ENCODE results near the gene SS18L1.
A peak's percentile ranks its signal among the peaks of the same experiment; 100 is the strongest.

SS18L1 gene

DNA sequence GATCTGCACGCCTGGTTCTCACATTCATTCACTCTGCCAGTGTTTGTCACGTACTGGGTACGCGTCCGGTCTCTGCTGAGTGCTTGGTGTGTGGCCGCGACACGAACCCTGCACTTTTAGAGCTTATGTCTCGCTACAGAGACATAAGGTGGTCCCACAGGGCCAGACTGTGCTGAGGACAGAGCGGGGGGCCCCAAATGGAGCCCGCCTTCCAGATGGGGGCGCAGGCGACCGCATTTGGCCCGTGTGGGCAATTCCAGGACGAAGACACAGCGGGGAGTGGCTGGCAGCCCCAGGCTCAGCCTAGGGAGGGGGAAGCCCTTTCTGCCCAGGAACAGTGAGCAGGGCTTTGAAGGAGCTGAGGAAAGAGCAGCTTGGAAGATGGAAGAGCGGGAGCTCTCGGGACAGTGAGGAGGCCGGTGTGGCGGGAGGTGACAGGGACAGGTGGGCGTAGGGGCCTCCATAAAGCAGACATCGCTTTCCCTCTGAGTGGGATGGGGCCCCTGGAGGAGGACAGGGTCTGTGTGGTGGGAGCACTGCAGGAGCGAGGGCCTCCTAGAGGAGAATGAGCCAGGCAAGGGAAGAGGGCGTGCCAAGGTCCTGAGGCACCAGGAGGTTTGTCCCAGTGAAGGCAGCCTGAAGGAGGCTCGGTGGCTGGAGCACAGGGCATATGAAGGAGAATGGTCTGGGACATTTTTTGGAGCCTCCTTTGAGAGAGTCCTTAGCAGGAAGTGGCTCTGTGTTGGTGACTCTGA is 31.5 kb downstream of the SS18L1 start:
- no peak for DNase-seq

DNA sequence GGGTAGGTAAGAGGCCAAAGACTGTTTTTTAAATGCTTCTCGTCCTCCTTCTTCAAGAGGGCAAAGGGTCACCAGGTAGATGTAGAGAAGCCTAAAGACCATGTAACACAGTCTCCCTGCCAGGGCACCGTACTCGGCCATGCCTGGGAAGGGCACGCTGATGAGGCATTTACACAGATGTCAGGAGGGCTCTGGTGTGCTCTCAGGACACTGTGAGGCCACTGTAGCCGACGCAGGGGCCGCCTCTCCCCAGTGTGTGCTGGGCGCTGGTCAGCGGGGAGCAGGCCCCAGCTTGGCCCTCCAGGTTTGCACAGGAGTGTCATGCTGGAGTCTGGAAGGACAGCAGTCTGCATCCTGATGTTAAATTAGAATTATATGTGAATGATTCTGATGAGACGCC is 32.1 kb downstream of the SS18L1 start:
- DNase-seq: no peak

DNA sequence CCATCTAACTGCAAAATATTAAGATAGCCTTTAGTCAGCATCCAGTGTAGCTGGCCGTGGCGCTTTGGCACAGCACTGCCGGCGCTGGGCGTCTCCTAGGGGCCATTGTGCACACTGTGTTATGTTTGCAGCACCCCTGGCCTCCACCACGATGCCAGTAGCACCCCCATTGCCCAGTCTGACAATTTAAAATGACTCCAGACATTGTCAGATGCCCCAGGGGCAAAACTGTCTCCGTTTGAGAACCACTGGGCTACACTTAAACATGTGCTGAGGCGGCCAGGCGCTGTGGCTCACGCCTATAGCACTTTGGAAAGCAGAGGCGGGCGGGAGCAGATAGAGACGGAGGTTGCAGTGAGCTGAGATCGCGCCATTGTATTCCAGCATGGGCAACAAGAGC is 33.3 kb downstream of the SS18L1 start:
- DNase-seq: no peak

DNA sequence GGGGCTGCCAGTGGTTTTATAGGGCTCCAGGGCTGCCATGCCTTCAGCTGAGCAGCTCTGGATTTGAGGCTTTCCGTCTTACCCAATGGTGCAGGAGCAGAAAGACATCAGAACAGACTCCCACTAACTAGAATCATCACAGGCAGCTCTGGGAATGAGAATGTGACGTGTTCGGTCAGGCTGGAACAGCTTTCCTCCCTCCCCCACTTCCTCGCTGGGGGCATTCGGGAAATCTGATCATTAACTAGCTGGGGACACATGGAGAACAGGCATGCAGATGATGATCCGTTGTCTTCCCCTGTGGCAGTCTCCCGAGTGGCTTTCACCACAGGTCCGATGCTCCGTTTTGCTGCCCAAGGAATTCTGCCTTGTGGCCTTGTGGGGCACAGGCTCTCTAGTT is 33.7 kb downstream of the SS18L1 start:
- DNase-seq: no peak

DNA sequence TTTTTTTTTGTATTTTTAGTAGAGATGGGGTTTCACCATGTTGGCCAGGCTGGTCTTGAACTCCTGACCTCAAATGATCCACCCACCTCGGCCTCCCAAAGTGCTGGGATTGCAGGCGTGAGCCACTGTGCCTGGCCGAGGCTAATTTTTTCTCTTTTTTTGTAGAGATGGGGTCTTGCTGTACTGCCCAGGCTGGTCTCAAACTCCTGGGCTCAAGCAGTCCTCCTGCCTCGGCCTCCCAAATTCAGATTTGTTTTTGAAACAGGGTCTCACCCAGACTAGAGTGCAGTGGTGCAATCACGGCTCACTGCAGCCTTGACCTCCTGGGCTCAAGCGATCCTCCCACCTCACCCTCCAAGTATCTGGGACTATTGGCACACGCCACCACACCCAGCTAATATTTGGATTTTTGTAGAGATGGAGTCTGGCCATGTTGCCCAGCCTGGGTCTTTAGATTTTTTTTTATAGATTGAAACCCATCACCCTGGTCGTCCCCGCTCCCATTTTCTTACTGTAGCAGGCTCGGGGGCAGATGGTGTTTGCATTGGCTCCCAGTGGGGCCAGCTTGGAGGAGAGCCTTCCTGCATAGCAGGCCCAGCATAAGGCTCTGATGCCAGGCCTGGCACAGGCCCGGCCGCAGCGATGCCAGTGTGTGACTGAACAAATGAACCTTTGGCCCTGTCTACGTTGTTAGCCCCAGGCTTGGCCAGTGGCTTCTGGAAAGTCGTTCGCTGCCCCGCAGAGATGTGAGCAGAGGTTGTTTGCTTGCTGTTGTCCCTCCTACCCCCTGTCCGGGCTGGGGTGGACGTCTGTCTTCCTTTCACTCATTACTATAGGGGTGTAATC is 35.0 kb downstream of the SS18L1 start:
- no peak for DNase-seq

DNA sequence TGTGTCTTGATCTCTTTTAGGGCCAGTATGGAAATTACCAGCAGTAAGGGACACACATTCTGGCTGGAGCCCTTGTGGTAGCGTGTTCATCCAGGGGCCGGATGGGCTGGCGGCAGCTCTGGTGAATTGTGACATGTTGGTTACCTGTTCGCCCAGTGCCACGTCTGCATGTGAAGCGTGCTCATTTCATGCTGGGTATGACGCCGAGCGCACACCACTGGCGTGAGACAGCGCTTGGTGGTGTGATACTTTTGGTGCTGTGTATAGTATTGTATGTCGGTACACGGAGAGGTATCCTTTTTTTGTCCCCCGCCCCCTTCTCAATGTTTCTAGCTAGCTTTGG is 35.6 kb downstream of the SS18L1 start:
- DNase-seq: no peak

DNA sequence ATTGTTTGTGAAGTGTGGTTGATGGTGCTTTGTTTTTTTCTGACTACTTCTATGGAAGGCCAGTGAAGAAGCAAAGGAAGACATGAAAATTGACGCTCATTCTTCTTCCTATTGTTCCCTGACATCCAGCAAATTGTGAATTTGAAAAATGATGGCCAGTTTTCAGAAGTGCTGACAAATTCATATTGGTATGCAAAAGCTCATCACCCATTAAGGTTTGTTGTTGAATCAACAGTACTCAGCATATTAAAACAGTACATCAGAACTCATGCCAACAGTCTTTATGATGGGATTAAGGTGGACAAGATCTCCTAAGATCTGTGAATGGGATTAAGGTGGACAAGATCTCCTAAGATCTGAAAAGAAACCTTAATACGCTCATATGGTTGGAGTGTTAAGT is 38.2 kb downstream of the SS18L1 start:
- DNase-seq: no peak

DNA sequence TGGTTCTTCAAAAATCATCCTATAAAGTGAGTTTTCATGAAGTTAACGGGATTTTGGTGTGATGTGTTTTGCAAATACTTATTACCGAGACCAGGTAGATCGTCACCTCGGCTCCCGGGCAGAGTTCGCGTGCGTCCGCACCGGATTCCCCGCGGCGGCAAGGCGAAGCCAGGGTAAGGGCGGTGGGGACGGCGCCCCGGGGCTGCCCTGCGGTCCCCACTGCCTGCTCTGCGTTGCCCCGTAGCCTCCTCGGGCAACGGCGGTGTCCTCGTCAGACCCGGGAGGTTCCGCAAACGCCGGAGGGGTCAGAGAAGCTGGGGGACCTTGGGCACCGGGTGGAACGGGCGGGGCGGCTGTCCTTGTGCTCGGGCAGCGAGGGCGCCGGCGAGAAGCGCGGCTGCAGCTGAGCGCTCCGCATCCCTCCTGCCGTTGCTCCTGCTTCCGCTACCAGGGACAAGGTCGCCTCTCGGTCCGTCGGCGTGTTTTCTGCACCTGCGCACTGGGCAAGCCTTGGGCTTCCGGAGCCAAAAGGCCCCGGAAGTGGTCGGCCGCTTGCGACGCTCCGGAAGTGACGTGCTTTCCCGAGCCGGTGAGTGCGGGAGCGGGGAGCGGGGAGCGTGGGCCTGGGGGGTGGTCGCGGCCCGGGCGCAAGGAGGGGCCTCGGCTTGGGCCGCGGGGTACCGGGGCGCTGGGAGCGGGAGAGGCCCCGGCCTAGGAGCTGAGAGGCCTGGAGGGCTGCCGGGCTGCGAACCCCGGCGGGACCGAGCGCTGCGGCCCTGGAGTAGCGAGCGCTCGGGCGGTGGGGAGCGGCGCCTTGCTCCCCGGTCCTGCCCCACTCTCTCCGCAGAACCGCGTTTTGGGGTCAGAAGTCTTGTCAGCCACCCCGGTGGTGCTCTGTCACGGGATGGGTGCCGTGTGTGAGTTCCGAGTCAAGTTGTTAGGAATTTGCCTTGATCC is 39.2 kb downstream of the SS18L1 start, which contains the start of gene MTG2:
MTG2 (plus strand) TSS at position 560 of the 957 bp plus-strand sequence. CDS start 10,393 bp downstream, outside the sequence.
- DNase-seq: peak; percentile 92

DNA sequence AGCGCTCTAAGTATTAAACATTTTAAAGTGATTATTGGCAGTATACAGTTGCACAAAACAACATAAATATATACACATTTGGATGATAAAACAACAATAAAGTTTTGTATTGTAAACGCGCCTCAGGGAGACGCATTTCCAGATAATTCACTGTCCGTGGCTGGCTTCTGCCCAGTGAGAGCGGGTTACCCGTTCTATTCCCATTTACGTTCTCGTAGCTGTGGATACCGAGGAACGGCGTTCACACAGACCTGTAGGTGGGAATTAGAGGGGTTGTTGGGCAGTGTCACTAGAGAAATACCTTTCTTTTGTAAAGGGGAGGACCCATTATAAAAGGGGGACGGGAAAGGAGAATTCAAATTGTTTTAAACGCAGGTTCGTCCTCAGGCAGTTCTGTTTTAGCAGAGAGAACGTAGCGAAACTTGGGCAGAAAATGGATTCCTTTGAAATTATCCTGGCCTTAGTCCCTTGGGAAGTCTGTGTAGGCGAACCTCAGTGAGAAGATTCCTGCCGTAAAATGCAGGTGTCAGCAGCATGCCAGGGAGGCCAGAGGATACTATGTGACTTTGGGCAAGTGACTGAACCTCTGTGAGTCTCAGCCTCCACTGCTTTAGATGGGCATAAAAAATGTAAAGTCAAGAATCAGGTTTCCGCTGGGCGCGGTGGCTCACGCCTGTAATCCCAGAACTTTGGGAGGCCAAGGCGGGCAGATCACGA is 40.0 kb downstream of the SS18L1 start:
- no peak for DNase-seq

DNA sequence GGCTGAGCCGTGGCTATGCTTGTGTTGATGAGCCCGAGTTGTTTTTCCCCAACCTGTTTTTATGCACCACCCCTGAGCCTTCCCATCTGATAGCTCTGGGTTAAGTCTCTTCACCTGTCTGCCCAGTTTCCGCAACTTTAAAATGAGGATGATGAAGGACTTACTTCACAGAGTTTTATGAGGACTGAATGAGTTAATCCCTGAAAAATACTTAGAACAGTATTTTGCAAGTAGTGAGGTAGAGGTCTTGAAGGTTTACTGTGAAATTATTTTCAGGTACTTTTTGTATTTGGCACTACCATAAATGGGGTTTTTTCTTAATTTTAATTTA is 42.5 kb downstream of the SS18L1 start:
- no peak for DNase-seq

DNA sequence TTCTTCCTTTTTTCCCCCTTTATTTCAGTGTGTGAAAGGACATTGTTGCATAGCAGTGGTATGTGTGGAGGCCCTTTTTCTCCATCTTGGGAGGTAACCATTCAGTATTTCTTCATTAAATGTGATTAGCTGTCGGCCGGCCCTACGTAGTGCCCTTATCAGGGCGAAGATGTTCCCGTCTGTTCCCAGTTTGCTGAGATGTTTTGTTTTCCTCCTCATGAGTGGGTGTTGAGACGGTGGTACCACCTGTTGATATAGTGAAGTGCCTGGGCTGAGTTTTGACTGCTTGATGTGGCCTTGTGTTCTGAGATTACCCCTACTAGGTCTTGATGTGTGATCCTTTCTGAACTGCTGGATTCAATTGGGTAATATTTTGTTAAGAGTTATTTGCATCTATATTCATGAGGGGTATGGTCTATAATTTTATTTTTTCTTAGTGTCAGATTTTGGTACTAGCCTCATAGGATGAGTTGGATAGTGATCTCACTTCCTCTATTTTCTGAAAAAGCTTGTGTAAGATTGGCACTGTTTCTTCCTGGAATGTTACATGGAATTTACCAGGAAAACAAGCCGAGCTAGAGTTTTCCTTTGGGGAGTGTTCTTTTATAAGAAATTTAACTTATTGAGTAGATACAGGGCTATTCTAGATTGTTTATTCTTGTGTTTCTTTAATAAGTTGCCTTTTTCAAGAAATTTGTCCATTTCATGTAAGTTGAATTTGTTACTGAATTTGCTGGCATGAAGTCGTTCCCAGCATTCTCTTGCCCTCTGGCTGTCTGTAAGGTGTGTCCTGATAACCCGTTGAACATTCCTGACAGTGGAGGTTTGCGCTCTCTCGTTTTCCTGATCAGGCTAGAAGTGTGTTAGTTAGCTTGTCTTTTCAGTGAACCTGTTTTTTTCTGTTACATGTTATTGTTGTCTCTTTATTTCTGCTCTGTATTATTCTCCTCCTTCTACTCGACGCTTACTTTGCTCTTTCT is 43.6 kb downstream of the SS18L1 start:
- no peak for DNase-seq

DNA sequence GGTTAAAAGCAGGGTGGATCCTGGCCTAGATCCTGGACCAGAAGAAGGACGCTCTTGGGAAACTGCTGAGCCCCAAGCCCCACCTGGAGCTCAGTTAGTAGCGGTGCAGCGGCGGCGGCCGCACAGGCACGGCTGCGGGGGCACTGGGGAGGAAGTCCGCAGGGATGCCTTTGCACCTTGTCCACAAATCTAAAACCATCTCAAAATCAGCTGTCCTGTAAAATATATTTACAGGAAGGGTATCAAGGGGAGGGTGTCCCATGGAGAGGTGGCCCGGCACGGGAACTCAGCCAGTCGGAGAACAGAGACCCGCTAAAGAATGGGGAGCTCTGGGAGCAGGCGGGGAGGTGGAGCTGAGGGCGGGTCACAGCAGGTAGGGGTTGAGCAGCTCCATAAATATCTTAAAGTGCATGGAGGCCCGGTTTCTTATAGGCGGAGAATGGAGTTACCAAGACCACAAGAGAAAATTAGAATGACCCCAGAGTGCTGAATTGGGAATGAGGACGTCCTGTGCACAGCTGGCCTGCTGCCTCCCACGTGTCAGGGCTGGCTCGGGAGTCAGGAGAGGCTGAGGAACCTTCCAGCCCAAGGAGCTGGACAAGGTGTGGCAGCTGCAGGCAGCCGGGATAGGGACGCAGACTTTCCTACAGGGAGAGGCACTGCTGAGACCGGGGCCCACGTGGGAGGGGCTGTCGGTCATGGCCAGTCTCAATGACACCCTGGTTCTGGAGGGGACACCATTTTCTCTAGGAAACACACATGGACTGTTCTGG is 47.3 kb downstream of the SS18L1 start:
- no peak for DNase-seq

DNA sequence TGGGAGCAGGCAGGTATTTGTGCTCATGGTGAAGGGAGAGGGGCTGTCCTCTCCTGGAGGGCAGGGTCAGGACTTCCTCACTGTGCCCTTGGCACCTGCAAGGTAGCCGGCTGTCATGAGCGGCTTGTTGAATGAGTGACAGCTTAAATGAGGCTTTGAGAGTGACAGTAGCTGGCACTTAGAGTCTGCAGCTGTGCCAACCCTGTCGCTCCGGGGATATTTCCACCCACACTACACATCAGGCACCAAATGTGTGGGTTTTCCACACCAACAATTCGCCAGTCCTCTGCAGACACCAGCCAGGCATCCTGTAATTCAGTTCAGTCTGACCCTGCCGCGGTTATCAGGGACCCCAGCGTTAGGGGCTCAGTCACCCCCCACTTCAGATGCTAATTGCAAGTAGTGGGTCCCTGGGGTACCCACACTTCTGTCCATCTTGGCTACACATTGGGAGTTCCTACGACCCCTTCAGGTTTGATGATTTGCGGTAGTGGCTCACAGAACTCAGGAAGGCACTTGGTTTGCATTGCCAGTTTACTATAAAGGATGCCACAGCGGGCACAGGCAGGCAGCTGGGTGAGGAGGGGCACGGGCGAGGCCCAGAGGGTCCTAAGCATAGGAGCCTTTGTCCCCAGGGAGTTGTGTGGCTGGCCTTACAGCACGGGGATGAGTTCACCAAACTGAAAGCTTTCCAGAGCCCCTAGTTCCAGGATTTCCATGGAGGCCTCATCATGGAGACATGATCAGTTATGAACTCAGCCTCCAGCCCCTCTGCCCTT is 48.4 kb downstream of the SS18L1 start:
- no peak for DNase-seq

DNA sequence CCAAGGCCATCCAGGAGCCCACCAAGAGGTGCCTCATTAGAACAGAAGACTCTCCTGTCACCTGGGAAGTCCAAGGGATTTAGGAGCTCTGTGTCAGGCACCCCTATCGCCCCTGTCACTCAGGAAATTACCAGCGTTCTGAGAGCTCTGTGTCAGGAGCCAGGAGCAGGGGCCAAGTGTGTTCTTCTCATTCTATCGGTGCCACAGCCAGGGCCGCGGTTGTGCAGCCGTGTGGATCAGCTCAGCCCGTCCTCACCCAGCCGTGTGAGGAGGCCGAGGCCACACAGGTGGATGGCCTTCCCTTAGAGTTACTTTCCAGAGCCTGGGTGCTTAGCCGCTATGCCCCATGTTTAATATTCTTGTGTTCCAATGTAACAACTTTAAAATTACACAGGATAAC is 49.1 kb downstream of the SS18L1 start:
- no peak for DNase-seq

DNA sequence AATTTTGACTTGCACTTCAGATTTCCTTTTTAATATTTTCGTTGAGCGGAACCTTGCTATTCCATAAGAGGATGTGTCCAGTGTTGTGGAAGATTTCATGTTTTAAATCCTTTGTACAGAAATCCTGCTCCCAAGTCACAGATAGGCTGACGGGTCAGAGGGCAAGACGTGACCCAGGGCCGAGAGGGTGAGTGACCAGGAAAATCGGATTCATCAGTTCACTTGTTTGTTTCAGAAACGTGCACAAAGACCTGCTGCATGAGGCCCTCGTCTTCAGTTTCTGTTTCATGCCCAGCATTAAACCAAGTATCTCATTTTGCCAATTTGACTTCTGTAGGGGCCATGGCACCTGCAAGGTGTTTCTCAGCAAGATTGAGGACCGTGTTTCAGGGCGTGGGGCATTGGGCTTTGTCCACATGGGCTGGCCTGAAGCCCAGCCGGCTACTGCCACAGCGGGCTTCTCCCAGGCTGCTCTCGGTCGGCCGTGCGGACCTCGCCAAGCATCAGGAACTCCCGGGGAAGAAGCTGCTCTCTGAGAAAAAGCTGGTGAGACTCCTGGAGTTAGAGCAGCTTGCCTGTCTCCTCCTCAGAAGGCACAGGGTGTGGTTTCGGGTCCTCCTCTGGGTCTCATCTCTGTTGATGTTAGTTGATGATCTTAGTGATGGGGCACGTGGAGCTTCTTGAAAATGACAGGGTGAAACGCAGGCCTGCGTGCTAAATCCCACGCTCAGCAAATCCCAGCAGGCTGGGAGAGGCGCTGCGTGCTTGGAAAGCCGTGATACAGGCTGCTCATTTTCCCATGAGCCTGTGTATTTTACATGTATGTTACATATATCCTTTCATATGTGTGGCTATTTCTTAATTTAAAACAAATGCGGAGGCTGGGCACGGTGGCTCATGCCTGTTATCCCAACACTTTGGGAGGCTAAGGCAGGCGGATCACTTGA is 49.8 kb downstream of the SS18L1 start:
- DNase-seq: no peak

DNA sequence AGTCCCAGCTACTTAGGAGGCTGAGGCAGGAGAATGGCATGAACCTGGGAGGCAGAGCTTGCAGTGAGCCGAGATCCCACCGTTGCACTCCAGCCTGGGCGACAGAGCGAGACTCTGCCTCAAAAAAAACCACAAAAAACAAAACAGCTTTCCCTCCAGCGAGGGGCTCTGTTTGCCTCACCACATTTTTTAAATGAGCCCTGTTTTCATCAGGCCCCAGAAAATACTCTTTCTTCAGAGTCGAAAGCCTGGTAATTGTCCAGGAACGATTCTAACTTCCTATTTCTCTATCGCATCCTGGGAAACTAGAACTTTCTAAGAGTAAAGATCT is 51.5 kb downstream of the SS18L1 start:
- DNase-seq: no peak

DNA sequence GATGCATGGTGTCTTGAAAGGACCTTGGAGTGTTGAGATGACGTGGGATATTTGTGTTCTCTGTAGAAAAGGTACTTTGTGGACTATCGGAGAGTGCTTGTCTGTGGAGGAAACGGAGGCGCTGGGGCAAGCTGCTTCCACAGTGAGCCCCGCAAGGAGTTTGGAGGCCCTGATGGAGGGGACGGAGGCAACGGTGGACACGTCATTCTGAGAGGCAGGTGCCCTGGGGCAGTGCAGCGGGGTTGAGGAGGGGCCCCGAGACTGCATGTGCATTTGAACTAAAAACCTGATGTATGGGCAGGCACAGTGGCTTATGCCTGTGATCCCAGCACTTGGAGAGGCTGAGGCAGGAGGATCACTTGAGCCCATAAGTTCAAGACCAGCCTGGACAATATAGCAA is 52.2 kb downstream of the SS18L1 start:
- no peak for DNase-seq

DNA sequence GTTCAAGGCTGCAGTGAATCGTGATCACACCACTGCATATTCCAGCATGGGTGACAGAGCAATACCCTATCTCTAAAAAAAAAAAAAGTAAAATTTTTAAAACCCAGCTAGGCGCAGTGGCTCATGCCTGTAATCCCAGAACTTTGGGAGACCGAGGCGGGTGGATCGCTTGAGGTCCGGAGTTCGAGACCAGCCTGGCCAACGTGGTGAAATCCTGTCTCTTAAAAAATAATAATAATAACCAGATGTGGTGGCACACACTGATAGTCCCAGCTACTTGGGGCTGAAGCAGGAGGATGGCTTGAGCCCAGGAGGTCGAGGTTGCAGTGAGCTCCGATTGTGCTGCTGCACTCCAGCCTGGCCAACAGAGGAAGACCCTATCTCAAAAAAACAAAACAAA is 52.7 kb downstream of the SS18L1 start:
- no peak for DNase-seq

DNA sequence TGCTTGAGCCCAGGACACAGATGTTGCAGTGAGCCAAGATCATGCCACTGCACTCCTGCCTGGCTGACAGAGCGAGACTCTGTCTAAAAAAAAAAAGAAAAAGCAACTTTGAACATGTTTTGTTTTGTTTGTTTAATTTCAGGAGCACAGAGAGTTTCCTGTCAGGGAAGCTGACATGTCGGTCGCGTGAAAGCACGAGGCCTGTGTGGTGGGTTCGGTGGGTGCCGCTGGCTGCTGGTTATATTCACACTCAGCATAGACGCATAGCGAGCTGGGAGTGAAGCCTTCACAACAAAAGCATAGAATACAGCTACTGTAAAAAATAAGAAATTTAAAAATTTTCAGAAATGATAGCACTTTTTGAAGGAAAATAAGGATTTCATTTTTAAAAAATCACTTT is 53.7 kb downstream of the SS18L1 start:
- DNase-seq: no peak

Measured in activated CD8-positive, alpha-beta memory T cell treated with anti-CD3 and anti-CD28 coated beads, Interleukin-2, amount 50 U/mL, for 4 hours (primary cell).